Effector CD4-positive, alpha-beta T cell (primary cell): ENCODE measurements around the gene TCF23.

ENCODE experiments used
- DNase-seq: peaks from one replicate; pipeline ENCODE4 v3.0.0-alpha.2; 2020

TCF23 gene

DNA sequence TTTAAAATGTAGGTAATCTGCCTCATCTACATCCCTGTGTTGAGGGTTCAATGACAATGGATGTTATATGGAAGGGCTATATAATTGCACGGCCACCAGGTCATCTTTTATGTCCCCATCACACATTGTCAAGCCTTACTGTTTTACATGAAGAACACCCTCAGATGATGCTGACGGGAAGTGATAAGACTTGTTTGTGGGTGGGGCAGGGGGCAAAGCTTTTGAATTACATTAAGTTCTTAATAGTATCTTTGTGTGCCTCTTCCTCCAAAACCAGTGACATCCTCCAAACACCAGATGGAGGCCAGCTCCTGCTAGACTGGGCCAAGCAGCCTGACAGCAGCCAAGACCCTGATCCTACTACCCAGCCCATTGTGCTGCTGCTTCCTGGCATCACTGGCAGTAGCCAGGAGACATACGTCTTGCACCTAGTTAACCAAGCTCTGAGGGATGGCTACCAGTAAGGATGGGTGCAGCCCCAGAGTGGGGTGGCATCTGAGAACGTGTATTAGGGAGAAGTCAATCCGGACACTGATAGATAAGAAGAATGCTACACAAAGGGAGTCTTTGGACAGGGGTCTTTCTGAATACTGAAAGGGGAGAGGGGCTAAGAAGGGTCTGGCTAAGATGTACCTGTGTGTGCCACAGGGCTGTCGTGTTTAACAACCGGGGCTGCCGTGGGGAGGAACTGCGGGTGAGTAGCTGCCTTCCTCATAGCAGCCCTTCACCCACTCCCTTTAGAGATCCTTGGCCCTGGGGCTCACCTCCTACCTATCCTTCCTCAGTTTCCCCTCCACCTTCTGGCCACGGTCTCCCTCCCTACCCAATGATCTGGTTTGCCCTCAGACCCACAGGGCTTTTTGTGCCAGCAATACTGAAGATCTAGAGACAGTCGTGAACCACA is 19.9 kb upstream of the TCF23 start:
- no peak for DNase-seq

- DNase-seq, result no peak
Measured at GRCh38 chr2:27130396-27130795, 18.4 kb upstream of the TCF23 start.

GRCh38 chr2:27131429-27131828 is 17.4 kb upstream of the TCF23 start:
- no peak for DNase-seq

DNA sequence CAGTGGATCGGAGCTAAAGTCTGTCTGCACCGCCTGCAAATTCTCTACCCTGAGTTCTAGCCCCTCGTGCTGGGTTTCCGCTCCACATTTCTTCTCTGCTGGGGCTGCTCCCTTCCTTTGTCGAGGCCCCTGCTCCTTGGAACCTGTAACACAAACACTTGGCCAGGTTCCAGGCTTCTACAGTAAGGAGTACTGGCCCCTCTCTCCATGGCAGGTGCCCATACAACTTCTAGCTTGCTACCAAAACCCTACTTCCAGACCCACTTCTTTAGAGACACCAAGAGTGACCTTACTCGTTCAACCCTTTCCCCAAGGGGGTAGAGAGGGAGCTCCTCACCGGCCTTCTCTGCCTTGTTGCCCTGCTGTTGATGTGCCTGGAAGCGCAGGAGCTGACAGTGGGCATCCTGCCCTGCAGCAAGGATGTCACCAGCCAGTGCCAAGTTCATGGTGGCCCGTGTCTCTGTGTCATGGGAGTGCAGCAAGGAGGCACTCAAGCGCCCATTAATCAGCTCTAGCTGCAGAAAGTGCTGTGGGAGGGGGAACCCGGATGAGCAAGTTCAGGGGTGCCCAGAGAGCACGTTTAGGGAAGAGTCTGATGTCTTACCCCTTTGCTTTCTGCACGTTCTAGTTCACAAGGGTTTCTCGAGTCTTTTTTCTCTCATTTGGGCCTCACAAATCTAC is 15.5 kb upstream of the TCF23 start:
- no peak for DNase-seq

DNA sequence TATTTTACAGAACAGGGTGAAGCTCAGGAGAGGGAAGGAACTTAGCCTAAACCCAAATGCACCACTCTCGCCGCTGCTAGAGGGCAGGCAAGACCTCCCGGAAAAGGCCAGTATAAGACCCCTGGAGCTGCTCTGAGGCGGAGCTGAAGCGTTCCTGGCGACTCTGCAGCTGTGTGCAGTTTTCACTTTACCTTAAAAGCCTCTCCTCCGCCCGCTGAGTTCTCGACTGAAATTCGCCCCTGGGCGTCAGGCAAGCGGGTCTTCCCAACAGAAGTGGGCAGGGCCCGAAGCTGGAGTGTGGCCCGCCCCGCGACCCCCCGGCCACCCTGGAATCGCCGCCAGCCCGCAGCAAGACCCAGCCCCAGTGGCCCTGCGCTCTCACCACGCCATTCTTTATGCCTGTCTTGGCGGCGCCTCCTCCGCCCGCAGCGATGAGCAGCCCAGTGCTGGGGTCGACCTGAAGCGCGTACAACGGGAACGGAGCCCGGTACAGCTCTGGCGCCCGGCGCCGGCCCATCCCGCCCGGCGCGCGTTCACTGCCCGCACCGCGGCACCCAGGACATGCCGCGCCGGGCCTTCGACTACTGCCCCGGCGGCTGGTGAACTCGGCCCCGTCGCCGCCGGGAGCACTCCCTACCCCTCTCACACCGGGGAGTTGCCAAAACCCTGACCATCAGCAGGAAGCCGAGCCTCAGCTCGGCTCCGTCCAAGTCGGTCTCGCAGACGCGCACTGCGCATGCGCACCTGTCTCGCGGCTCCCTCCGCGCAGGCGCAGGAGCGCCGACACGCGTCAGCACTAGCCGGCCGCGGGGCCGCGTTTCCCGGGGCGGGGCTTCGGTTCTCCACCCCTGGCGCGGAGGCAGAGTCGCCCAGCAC is 14.7 kb upstream of the TCF23 start, which contains the start of gene PREB:
Gene PREB (minus strand): TSS at position 732 of the 876 bp plus-strand sequence. CDS start 215 bp downstream, at position 517.
- DNase-seq, result peak; percentile 97

DNA sequence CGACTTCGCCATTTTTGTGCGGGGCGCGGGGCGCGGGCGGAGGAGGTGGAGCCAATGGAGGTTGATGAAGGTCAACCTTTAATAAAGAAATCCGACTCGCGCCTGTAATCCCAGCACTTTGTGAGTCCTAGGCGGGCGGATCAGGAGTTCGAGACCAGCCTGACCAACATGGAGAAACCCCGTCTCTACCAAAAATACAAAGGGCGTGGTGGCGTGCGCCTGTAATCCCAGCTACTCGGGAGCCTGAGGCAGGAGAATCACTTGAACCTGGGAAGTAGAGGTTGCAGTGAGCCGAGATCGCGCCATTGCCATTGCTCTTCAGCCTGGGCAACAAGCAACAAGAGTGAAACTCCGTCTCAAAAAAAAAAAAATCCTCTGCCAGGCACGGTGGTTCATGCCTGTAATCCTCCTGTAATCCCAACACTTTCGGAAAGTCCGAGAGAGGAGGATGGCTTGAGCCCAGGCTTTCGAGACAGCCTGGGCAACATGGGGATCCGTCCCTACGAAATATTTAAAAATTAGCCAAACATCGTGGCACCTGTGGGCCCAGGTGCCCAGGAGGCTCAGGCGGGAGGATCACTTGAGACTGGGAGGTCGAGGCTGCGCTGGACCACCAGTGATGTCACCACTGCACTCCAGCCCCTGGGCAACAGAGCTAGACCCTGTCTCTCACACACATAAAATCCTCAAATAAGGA is 13.9 kb upstream of the TCF23 start:
- DNase-seq, result no peak

DNA sequence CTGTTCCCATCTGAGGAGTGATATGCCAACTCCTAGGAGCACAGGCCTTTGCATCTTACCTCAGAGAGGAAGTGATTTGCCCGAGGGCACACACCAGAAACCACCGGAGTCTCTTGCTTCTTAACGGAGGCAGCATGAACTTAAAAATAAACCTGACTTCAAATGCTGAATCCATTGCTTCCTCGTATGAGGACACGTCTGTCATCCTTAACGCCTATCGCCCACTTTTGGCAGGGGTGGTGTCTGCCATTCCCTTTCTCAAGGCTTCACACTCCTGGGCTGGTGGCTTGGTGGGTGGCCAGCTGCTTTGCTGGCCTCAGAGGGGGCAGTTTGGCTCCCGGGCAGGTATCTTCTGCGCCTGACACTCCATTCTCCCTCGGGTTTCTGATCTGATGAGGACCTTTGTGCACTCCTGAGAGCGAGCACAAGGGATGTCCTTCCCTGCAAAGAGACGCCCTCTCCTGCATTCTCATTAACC is 13.3 kb upstream of the TCF23 start:
- DNase-seq, result no peak

DNA sequence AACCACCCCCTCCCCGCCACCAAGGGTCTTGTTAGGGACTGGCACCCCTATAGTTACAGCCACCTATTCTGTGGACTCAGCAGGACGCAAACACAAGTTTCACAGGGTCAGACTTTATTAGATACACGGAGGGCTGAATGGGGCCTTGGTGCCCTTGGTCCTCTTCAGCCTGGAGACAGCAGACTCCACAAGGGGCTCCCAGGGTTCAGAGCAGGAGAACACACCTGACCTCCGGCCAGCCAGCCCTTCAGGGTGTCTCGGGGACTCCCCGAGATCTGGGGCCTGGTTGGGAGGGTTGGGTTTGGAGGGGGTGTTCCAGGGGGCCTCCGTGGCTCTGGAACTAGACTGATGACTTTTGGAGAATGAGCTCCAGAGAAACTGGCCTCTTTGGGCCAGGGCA is 12.1 kb upstream of the TCF23 start:
- DNase-seq, result no peak

DNA sequence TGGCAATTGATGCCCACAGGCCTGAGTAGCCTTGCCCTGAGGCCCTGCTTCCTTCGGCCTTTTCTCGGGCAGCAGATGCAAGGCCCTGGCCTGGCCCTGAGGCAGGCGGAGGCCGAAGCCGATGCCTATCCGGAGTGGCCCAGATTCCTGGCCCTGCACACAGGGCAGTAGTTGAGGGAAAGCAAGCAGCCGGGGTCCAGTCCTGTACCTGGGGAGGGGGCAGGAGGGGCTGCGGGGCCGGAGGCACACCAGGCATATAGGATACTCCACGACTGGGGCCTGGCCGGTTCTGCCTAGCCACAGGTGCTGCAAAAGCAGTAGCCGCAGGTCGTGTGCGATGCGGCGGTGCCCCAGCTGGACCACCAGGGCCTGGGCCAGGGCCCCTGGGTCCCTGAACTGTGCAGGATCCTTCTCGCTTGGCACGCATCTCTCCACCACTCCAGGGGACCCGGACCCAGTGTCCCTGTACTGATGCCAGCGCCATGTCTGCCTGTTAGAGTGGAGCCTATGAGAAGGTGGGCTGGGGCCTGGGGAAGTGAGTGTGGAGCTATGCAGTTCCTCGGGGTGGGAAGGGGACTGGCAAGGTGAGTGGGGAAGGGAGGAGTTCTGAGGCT is 11.4 kb upstream of the TCF23 start:
- DNase-seq, result no peak

- no peak for DNase-seq
Measured at GRCh38 chr2:27138111-27138510, 10.7 kb upstream of the TCF23 start.

GRCh38 chr2:27139310-27139709 is 9.5 kb upstream of the TCF23 start, which contains the start of gene PRR30:
Gene PRR30 (minus strand): TSS chr2:27139410. CDS start chr2:27138329, 1,081 bp downstream.
- no peak for DNase-seq

DNA sequence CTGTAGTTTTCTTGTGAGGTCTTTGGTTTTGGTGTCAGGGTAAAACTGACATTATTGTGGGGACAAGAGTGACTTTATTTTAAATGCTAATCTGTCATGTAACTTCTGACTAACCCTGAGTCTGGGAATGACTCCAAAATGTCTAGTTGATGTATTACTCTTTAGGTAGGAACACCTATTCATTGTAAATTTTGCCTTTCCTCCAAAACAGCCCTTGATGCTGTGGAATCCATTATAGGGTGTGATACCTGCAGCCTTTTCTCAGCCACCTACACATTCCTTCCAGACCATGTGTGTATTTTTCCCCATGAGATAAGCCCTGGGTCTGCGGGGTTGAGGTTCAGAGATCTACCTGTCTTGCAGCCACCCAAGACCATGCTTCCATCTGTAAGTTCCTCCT is 5.5 kb upstream of the TCF23 start:
- no peak for DNase-seq

GRCh38 chr2:27145682-27146081 is 3.1 kb upstream of the TCF23 start:
- DNase-seq, result no peak

- DNase-seq, result no peak
Measured at GRCh38 chr2:27147935-27148334, 869 bp upstream of the TCF23 start.

DNA sequence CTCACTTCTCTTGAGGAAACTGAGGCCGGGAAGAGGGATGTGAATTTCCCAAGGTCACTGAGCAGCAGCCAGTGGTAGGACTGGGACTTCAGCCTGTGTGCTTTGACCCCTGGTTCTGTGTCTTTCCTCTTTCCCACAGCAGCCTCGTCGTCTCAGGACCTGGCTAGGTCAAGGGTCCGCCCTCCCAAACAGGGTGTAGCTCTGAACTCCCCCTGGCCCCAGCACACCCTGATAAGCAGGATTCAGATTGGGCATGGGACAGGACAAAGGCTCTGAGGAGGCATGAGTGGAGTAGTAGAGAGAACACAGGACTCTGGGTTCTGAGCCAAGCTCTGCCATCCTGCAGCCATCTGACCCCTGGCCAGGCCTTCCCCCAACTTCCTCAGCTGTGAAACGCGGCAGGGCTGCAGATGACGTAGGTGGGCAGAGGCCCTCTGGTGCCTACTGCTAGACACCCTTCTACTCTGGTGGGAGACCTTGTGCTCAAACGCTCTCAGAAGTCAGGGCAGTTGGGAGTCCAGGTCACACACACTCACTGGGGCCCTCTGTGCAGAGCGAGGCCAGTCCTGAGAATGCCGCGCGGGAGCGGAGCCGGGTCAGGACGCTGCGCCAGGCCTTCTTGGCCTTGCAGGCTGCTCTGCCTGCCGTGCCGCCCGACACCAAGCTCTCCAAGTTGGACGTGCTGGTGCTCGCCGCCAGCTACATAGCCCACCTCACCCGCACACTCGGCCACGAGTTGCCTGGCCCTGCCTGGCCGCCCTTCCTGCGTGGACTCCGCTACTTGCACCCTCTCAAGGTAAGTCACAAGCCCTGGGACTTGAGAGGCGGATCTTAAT is 984 bp downstream of the TCF23 start:
- no peak for DNase-seq

DNA sequence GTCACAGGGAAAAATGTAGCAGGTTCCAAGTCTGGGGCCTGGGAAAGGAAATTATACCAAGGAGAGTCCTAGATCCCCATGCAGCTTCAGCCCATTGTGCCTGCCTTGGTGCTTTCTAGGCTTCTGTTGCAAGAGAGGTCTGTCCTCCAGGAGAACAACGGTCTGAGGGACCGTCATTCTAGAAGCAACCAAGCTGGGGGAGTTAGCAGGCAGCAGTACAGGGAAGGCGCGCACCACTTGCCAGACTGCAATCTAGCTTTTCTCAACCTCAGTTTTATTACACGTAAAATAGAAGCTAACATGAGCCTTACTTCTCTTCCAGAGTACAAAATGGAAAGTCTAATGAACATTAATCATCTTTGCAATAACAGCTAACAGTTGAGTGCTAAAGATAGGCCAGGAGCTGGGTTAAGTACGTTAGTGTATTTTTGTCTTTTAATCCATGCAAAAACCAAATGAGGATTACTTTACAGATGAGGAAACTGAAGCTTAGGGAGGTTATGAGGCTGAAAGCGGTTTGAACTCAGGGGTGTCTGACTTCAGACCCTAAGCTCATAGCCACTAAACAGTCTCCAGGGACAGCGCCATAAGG is 1.9 kb downstream of the TCF23 start:
- no peak for DNase-seq

GRCh38 chr2:27152102-27152795 is 3.4 kb downstream of the TCF23 start:
- no peak for DNase-seq

DNA sequence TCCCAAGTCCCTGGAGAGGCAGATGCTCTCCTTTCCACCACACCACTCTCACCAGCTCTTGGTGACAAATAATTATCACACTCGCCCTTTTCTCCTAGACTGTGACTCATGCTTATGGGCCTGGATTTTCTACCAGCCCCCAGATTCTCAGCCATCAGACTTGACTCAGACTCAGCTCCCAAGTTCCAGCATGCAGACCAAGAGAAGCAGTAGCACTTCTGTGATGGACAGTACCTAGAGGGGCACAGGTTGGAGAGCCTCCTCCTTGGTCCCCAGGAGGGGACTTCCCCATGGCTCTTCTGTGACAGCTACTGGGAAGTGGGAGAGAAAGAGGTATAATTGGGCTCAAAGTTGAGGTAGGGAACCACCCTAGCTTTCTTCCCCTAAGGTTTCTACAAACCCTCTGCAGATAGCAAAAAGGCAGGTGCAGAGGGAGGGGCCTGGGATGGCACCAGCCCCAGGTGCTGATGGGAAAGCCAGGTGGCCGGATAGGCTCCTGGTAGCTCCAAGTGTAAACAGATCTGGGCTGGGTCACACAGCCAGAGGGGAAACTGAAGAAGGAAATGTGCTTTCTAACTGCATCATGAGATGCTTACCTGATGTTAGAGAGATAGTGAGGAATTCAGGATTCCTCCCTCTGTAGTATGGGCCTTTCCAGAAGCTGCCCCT is 4.1 kb downstream of the TCF23 start:
- no peak for DNase-seq

GRCh38 chr2:27154488-27154887 is 5.7 kb downstream of the TCF23 start:
- DNase-seq, result no peak
